ENCODE data around the gene TMEM128.

DNA sequence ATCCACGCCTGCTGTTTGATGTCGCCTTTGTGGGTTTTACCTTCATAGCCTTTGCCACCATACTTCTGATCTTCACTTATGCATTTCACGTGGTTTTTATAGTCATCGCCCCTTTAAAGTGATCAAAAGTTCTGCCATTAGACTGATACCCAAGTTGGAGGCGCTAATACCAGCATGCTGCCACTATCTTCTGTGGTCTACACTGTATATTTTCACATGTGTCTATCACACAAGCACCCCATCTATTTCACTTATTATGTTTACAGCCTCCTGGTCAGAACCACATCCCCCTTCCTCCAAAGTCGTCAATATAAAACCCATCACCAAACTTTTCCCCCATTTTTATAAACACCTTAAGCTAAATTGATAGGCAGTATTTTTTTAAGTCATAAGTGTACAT is 33.8 kb upstream of the TMEM128 start:
- TF ChIP-seq, protein P1, sequence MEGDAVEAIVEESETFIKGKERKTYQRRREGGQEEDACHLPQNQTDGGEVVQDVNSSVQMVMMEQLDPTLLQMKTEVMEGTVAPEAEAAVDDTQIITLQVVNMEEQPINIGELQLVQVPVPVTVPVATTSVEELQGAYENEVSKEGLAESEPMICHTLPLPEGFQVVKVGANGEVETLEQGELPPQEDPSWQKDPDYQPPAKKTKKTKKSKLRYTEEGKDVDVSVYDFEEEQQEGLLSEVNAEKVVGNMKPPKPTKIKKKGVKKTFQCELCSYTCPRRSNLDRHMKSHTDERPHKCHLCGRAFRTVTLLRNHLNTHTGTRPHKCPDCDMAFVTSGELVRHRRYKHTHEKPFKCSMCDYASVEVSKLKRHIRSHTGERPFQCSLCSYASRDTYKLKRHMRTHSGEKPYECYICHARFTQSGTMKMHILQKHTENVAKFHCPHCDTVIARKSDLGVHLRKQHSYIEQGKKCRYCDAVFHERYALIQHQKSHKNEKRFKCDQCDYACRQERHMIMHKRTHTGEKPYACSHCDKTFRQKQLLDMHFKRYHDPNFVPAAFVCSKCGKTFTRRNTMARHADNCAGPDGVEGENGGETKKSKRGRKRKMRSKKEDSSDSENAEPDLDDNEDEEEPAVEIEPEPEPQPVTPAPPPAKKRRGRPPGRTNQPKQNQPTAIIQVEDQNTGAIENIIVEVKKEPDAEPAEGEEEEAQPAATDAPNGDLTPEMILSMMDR (IDR thresholded peaks at IDR 0.05), result no peak
- TF ChIP-seq POLR2AphosphoS5 (IDR thresholded peaks at IDR 0.05), result no peak

Measured in prostate gland (tissue), 2 donors.